ENCODE results near the gene DOK6.

Gene DOK6

DNA sequence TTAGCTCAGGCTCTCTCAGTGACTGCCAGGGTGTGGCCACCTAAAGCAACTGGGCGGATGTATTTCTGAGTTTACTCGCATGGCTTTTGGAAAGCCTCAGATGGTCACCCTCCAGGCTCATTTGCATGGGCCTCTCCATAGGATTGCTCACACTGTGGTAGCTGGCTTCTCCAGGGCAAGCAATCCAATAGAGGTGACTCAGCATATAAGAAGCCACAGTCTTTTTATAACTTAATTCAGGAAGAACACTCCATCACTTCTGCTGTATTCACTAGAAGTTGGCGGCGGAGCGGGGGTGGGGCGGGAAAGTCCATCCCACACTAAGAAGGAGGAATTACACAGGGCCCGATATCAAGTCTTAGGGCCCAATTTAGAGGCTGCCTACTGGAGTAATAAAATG lies 3.6 kb upstream of the DOK6 start:
- no peaks in the 10 kb centered on the region for H3K36me3 Mint-ChIP-seq (ENCODE audit: insufficient read depth)
- no peak for ATAC-seq (replicated peaks; ENCODE audit: extremely low read depth, poor library complexity, severe bottlenecking)
- H3K27ac Mint-ChIP-seq (ENCODE audit: low read depth): no peak overlapping the region
- no peak for DNase-seq (ENCODE audit: low spot score in 2 of 2)
- peaks cover 3% of the 10 kb centered on the region for H3K4me1 Mint-ChIP-seq
- H3K4me3 Mint-ChIP-seq: no peak overlapping the region
- peaks cover 59% of the 10 kb centered on the region for H3K27me3 Mint-ChIP-seq
- no peaks in the 10 kb centered on the region for H3K9me3 Mint-ChIP-seq

GRCh38 chr18:69399253-69399652 lies 1.4 kb upstream of the DOK6 start:
- peaks cover 8% of the 10 kb centered on the region for H3K4me1 Mint-ChIP-seq
- H3K9me3 Mint-ChIP-seq: no peaks in the 10 kb centered on the region
- H3K27ac Mint-ChIP-seq (ENCODE audit: low read depth): no peak overlapping the region
- peaks cover 71% of the 10 kb centered on the region for H3K27me3 Mint-ChIP-seq
- ATAC-seq (replicated peaks; ENCODE audit: extremely low read depth, poor library complexity, severe bottlenecking): no peak
- H3K36me3 Mint-ChIP-seq (ENCODE audit: insufficient read depth): no peaks in the 10 kb centered on the region
- no peak for DNase-seq (ENCODE audit: low spot score in 2 of 2)
- H3K4me3 Mint-ChIP-seq: no peak overlapping the region

- no peak for ATAC-seq (replicated peaks; ENCODE audit: extremely low read depth, poor library complexity, severe bottlenecking)
- H3K27ac Mint-ChIP-seq (ENCODE audit: low read depth): no peak overlapping the region
- H3K4me3 Mint-ChIP-seq: no peak overlapping the region
- DNase-seq (ENCODE audit: low spot score in 2 of 2): no peak
- no peaks in the 10 kb centered on the region for H3K36me3 Mint-ChIP-seq (ENCODE audit: insufficient read depth)
- peaks cover 8% of the 10 kb centered on the region for H3K4me1 Mint-ChIP-seq
- H3K9me3 Mint-ChIP-seq: no peaks in the 10 kb centered on the region
- H3K27me3 Mint-ChIP-seq: peaks cover 59% of the 10 kb centered on the region
Measured at GRCh38 chr18:69400976-69401225, 213 bp downstream of the DOK6 start.

- no peak for DNase-seq (ENCODE audit: low spot score in 2 of 2)
- no peak for ATAC-seq (replicated peaks; ENCODE audit: extremely low read depth, poor library complexity, severe bottlenecking)
- H3K4me1 Mint-ChIP-seq: peaks cover 8% of the 10 kb centered on the region
- no peak overlapping the region for H3K4me3 Mint-ChIP-seq
- peaks cover 64% of the 10 kb centered on the region for H3K27me3 Mint-ChIP-seq
- H3K9me3 Mint-ChIP-seq: no peaks in the 10 kb centered on the region
- H3K27ac Mint-ChIP-seq (ENCODE audit: low read depth): no peak overlapping the region
- H3K36me3 Mint-ChIP-seq (ENCODE audit: insufficient read depth): no peaks in the 10 kb centered on the region
Measured at GRCh38 chr18:69401226-69401971, 711 bp downstream of the DOK6 start.

GRCh38 chr18:69401972-69402532 lies 1.4 kb downstream of the DOK6 start:
- H3K27me3 Mint-ChIP-seq: peaks cover 63% of the 10 kb centered on the region
- H3K4me3 Mint-ChIP-seq: peak overlapping the region; percentile 20
- H3K9me3 Mint-ChIP-seq: no peaks in the 10 kb centered on the region
- DNase-seq (ENCODE audit: low spot score in 2 of 2) (no peak), ATAC-seq (replicated peaks; ENCODE audit: extremely low read depth, poor library complexity, severe bottlenecking) (no peak)
- H3K27ac Mint-ChIP-seq (ENCODE audit: low read depth): no peak overlapping the region
- H3K4me1 Mint-ChIP-seq: peaks cover 8% of the 10 kb centered on the region
- no peaks in the 10 kb centered on the region for H3K36me3 Mint-ChIP-seq (ENCODE audit: insufficient read depth)

GRCh38 chr18:69402533-69402989 lies 1.9 kb downstream of the DOK6 start:
- Mint-ChIP-seq H3K9me3 (no peaks in the 10 kb centered on the region), H3K4me1 (peaks cover 8% of the 10 kb centered on the region), H3K27me3 (peaks cover 58% of the 10 kb centered on the region), H3K36me3 (ENCODE audit: insufficient read depth) (no peaks in the 10 kb centered on the region), H3K4me3 (peak overlapping the region; percentile 20), H3K27ac (ENCODE audit: low read depth) (no peak overlapping the region)
- DNase-seq (ENCODE audit: low spot score in 2 of 2): no peak
- no peak for ATAC-seq (replicated peaks; ENCODE audit: extremely low read depth, poor library complexity, severe bottlenecking)

DNA sequence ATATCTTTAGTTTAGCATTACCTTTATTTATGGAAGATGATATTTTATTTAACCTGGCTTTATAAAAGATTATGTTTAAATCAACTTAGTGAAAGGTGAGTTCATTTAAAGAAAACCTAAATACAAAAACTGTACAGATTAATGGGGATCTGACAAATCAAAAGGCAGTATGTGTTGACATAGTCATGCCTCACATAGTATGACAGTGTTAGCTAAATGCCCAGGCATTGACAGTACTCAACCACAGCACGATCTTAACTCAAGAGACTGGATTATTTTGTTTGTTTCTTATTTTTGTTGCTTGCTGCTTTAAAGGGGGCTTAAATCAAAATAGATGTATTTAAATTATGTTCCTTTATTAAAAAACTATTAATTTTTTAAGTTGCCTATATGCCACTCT lies 7.8 kb downstream of the DOK6 start:
- H3K9me3 Mint-ChIP-seq: no peaks in the 10 kb centered on the region
- no peak overlapping the region for H3K4me3 Mint-ChIP-seq
- H3K27ac Mint-ChIP-seq (ENCODE audit: low read depth): no peak overlapping the region
- H3K27me3 Mint-ChIP-seq: peaks cover 18% of the 10 kb centered on the region
- no peak for ATAC-seq (replicated peaks; ENCODE audit: extremely low read depth, poor library complexity, severe bottlenecking)
- H3K4me1 Mint-ChIP-seq: no peaks in the 10 kb centered on the region
- no peak for DNase-seq (ENCODE audit: low spot score in 2 of 2)
- no peaks in the 10 kb centered on the region for H3K36me3 Mint-ChIP-seq (ENCODE audit: insufficient read depth)

GRCh38 chr18:69411199-69411598 lies 10.5 kb downstream of the DOK6 start:
- H3K36me3 Mint-ChIP-seq (ENCODE audit: insufficient read depth): no peaks in the 10 kb centered on the region
- no peak for ATAC-seq (replicated peaks; ENCODE audit: extremely low read depth, poor library complexity, severe bottlenecking)
- no peak for DNase-seq (ENCODE audit: low spot score in 2 of 2)
- no peaks in the 10 kb centered on the region for H3K9me3 Mint-ChIP-seq
- H3K27ac Mint-ChIP-seq (ENCODE audit: low read depth): no peak overlapping the region
- H3K4me1 Mint-ChIP-seq: no peaks in the 10 kb centered on the region
- H3K4me3 Mint-ChIP-seq: no peak overlapping the region
- H3K27me3 Mint-ChIP-seq: peaks cover 15% of the 10 kb centered on the region

GRCh38 chr18:69414184-69414583 lies 13.5 kb downstream of the DOK6 start:
- DNase-seq (ENCODE audit: low spot score in 2 of 2) (no peak), ATAC-seq (replicated peaks; ENCODE audit: extremely low read depth, poor library complexity, severe bottlenecking) (no peak)
- H3K27me3 Mint-ChIP-seq: peaks cover 10% of the 10 kb centered on the region
- H3K9me3 Mint-ChIP-seq: no peaks in the 10 kb centered on the region
- H3K4me3 Mint-ChIP-seq: no peak overlapping the region
- H3K36me3 Mint-ChIP-seq (ENCODE audit: insufficient read depth): no peaks in the 10 kb centered on the region
- H3K4me1 Mint-ChIP-seq: no peaks in the 10 kb centered on the region
- no peak overlapping the region for H3K27ac Mint-ChIP-seq (ENCODE audit: low read depth)

GRCh38 chr18:69432847-69433246 lies 32.2 kb downstream of the DOK6 start:
- H3K4me1 Mint-ChIP-seq: no peaks in the 10 kb centered on the region
- peaks cover 14% of the 10 kb centered on the region for H3K27me3 Mint-ChIP-seq
- no peaks in the 10 kb centered on the region for H3K9me3 Mint-ChIP-seq
- H3K4me3 Mint-ChIP-seq: no peak overlapping the region
- ATAC-seq (replicated peaks; ENCODE audit: extremely low read depth, poor library complexity, severe bottlenecking) (no peak), DNase-seq (ENCODE audit: low spot score in 2 of 2) (no peak)
- no peak overlapping the region for H3K27ac Mint-ChIP-seq (ENCODE audit: low read depth)
- no peaks in the 10 kb centered on the region for H3K36me3 Mint-ChIP-seq (ENCODE audit: insufficient read depth)

DNA sequence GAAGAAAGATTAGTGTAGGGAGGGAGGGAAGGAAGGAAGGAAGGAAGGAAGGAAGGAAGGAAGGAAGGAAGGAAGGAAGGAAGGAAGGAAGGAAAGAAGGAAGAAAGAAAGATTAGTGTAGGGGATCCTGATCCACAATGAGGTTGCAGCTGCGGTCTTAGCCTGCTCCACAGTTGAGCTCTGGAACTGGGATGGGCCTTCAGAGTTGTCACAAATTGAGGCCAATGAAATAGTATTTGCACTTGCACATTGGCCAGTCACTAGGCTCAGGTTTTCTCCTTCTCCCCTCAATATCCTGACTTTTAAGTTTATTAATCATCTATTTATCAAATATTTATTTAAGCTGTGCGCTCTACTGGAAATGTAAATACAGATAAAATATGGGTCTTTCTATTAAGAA lies 34.3 kb downstream of the DOK6 start:
- Mint-ChIP-seq H3K36me3 (ENCODE audit: insufficient read depth) (no peaks in the 10 kb centered on the region), H3K4me1 (no peaks in the 10 kb centered on the region), H3K27ac (ENCODE audit: low read depth) (no peak overlapping the region), H3K4me3 (no peak overlapping the region), H3K27me3 (peaks cover 14% of the 10 kb centered on the region), H3K9me3 (peaks cover 4% of the 10 kb centered on the region)
- ATAC-seq (replicated peaks; ENCODE audit: extremely low read depth, poor library complexity, severe bottlenecking): no peak
- no peak for DNase-seq (ENCODE audit: low spot score in 2 of 2)

GRCh38 chr18:69444221-69444620 lies 43.5 kb downstream of the DOK6 start:
- Mint-ChIP-seq H3K36me3 (ENCODE audit: insufficient read depth) (no peaks in the 10 kb centered on the region), H3K4me3 (no peak overlapping the region), H3K4me1 (no peaks in the 10 kb centered on the region), H3K27ac (ENCODE audit: low read depth) (no peak overlapping the region), H3K27me3 (peaks cover 17% of the 10 kb centered on the region), H3K9me3 (peaks cover 10% of the 10 kb centered on the region)
- DNase-seq (ENCODE audit: low spot score in 2 of 2): no peak
- ATAC-seq (replicated peaks; ENCODE audit: extremely low read depth, poor library complexity, severe bottlenecking): no peak

GRCh38 chr18:69447886-69448285 lies 47.2 kb downstream of the DOK6 start:
- peaks cover 6% of the 10 kb centered on the region for H3K9me3 Mint-ChIP-seq
- H3K27ac Mint-ChIP-seq (ENCODE audit: low read depth): no peak overlapping the region
- H3K36me3 Mint-ChIP-seq (ENCODE audit: insufficient read depth): no peaks in the 10 kb centered on the region
- no peak for ATAC-seq (replicated peaks; ENCODE audit: extremely low read depth, poor library complexity, severe bottlenecking)
- no peaks in the 10 kb centered on the region for H3K4me1 Mint-ChIP-seq
- no peak overlapping the region for H3K4me3 Mint-ChIP-seq
- no peak for DNase-seq (ENCODE audit: low spot score in 2 of 2)
- peaks cover 17% of the 10 kb centered on the region for H3K27me3 Mint-ChIP-seq
